HFFc6 (cell line): Measurements from ENCODE around the gene MXRA8. TPM values are rescaled to one million over a fixed set of nuclear protein-coding genes. Genes with fewer than 3 reads are reported as not detected.

Experiments used
- DNase-seq: peaks from one replicate; pipeline ENCODE4 v3.0.0-alpha.2; 2018
- H3K27ac Mint-ChIP-seq: 2 replicates; pipeline ENCODE4 v1.8.0; 2020; ENCODE audit warnings: mild to moderate bottlenecking, mixed read lengths
- H3K27me3 Mint-ChIP-seq: 2 replicates; pipeline ENCODE4 v1.8.0; 2021; ENCODE audit warnings: mild to moderate bottlenecking, moderate library complexity, mixed read lengths; ENCODE audit not compliant: insufficient read depth
- H3K36me3 Mint-ChIP-seq: 2 replicates; pipeline ENCODE4 v1.8.0; 2021; ENCODE audit warnings: low read depth, mixed read lengths
- H3K4me1 Mint-ChIP-seq: 2 replicates; pipeline ENCODE4 v1.8.0; 2020; ENCODE audit warnings: low read depth, mixed read lengths
- H3K4me3 Mint-ChIP-seq: 2 replicates; pipeline ENCODE4 v1.8.0; 2020; ENCODE audit warnings: mild to moderate bottlenecking, moderate library complexity, mixed read lengths
- H3K9me3 Mint-ChIP-seq: 2 replicates; pipeline ENCODE4 v1.8.0; 2020; ENCODE audit warnings: mild to moderate bottlenecking, mixed read lengths
- total RNA-seq, 6 experiments: library from RNA; stranded (reverse); fragmentation: NEBNext Ultra II Directional; extraction: Animal tissue kit (Norgen Biotek cat#: 25700); gene quantifications; 2 replicates in 1 of 6; 3 replicates in 5 of 6; pipeline ENCODE4 v1.2.3, GENCODE V29; 2021
- TF ChIP-seq, protein P1 (sequence below): fragments of 200-600 bp; sonication (generic); IDR thresholded peaks from 2 replicates; pipeline ENCODE4 v1.5.0; 2021; ENCODE audit warnings: antibody characterized with exemption, mild to moderate bottlenecking

Gene MXRA8
- total RNA-seq, 6 experiments from 2014 or later, result 438 to 570 (median 524) TPM

DNA sequence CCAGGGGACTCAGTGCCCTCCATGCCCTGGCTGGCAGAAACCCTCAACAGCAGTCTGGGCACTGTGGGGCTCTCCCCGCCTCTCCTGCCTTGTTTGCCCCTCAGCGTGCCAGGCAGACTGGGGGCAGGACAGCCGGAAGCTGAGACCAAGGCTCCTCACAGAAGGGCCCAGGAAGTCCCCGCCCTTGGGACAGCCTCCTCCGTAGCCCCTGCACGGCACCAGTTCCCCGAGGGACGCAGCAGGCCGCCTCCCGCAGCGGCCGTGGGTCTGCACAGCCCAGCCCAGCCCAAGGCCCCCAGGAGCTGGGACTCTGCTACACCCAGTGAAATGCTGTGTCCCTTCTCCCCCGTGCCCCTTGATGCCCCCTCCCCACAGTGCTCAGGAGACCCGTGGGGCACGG lies 30.1 kb downstream of the MXRA8 start:
- TF ChIP-seq, protein P1, sequence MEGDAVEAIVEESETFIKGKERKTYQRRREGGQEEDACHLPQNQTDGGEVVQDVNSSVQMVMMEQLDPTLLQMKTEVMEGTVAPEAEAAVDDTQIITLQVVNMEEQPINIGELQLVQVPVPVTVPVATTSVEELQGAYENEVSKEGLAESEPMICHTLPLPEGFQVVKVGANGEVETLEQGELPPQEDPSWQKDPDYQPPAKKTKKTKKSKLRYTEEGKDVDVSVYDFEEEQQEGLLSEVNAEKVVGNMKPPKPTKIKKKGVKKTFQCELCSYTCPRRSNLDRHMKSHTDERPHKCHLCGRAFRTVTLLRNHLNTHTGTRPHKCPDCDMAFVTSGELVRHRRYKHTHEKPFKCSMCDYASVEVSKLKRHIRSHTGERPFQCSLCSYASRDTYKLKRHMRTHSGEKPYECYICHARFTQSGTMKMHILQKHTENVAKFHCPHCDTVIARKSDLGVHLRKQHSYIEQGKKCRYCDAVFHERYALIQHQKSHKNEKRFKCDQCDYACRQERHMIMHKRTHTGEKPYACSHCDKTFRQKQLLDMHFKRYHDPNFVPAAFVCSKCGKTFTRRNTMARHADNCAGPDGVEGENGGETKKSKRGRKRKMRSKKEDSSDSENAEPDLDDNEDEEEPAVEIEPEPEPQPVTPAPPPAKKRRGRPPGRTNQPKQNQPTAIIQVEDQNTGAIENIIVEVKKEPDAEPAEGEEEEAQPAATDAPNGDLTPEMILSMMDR, result no peak
- no peak for DNase-seq
- Mint-ChIP-seq H3K4me1 (peaks cover 16% of the 10 kb centered on the region), H3K4me3 (no peak overlapping the region), H3K36me3 (peaks cover 8% of the 10 kb centered on the region), H3K27me3 (peaks cover 32% of the 10 kb centered on the region), H3K9me3 (peaks cover 6% of the 10 kb centered on the region), H3K27ac (no peak overlapping the region)

DNA sequence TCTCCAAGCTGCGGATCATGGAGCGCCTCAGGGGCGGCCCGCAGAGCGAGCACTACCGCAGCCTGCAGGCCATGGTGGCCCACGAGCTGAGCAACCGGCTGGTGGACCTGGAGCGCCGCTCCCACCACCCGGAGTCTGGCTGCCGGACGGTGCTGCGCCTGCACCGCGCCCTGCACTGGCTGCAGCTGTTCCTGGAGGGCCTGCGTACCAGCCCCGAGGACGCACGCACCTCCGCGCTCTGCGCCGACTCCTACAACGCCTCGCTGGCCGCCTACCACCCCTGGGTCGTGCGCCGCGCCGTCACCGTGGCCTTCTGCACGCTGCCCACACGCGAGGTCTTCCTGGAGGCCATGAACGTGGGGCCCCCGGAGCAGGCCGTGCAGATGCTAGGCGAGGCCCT lies 31.1 kb downstream of the MXRA8 start:
- DNase-seq, result no peak
- H3K36me3 Mint-ChIP-seq, result peaks cover 8% of the 10 kb centered on the region
- H3K4me1 Mint-ChIP-seq, result peaks cover 26% of the 10 kb centered on the region
- peaks cover 6% of the 10 kb centered on the region for H3K9me3 Mint-ChIP-seq
- H3K27ac Mint-ChIP-seq, result no peak overlapping the region
- peaks cover 32% of the 10 kb centered on the region for H3K27me3 Mint-ChIP-seq
- TF ChIP-seq, protein P1, result no peak
- H3K4me3 Mint-ChIP-seq, result no peak overlapping the region; the same call in 1 of the 2 replicates

DNA sequence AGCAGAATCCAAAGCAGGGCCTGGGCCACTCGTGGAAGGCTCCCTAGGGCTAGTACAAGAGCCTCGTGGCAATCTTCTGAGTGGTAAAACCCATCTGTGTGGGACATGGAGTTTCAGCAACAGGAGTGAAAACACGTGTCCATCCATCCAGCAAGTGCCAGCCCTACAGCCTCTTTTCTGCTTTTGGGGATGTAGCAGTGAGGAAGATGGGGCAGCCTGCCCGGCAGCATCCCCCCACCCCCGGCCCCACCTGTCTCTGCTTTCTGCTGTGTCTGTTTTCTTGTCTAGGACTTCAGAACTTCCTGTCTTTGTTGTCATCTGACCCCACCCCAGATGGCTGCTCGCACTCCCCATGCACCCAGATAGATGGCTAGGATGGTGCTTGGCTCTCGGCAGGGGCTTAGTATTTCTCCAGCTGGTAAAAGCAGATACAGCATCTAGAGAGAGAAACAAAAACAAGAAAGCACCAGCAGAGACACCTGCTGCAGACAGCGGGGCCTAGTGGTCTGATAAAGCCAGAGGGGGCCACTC lies 32.2 kb downstream of the MXRA8 start:
- H3K4me1 Mint-ChIP-seq, result peaks cover 31% of the 10 kb centered on the region
- no peak for DNase-seq
- no peak overlapping the region for H3K27ac Mint-ChIP-seq
- H3K9me3 Mint-ChIP-seq, result peaks cover 6% of the 10 kb centered on the region
- H3K36me3 Mint-ChIP-seq, result peaks cover 8% of the 10 kb centered on the region
- H3K4me3 Mint-ChIP-seq, result peak overlapping the region; percentile 83
- TF ChIP-seq, protein P1, result no peak
- H3K27me3 Mint-ChIP-seq, result peaks cover 24% of the 10 kb centered on the region

DNA sequence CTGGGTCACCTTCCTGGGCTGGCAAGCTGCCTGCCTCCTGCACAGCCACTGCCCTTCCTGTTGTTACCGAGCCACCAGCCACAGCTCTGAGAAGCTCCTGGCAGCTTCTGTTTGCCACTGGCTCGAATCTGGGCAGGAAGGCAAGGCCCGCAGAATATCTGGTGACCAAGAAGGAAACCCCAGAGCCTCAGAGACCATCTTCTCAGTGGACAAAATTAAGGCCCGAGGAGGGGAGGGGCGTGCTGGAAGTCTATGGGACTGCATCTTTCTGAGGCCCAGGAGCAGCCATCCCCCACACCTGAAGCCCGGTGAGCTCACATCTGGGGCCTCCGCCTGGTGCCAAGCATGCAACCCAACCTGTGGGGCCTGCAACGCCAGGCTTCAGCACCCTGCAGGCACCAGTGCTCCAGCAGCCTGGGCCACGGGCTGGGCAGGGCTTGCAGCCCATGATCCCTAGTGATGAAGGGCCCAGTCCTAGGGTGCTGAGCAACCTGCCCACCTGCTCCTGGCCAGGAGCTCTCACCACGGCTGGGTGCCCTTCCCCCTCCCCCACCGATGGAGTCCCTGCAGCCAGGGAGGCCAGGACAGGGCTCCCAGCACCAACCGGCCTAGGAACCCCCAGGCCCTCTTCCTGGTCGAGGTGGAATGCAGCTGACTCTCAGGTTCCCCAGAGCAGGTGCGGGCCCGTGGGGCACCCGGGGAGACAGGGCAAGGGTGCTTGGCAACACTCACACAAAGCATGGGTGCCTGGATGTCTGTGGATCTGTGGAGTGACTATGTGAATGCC lies 32.9 kb downstream of the MXRA8 start:
- TF ChIP-seq, protein P1, result no peak
- peak overlapping the region; percentile 68 for H3K27ac Mint-ChIP-seq
- DNase-seq, result no peak

DNA sequence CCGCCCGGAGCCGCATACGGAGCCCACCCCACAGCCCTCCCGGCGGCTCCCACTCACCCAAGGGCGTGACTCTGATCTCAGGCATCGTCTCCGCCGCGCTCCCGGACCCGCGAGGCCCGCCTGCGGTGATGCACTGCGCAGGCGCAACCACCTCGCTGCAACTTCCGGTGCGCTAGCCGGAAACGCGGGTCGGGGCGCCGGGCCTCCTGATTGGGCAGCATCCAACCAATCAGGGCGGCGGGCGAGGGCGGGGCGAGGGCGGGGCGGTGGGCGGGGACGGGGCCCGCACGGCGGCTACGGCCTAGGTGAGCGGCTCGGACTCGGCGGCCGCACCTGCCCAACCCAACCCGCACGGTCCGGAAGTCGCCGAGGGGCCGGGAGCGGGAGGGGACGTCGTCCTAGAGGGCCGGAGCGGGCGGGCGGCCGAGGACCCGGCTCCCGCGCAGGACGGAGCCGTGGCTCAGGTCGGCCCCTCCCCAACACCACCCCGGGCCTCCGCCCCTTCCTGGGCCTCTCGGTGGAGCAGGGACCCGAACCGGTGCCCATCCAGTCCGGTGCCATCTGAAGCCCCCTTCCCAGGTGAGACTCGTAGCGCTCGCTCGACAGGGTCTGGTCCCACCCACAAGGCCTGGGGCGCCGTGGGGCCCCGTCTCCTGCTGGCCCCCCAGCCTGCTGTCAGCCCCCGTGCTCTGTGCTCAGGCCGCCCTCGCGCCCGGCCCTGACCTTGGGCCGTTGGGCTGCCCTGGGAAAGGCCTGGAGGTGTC lies 33.6 kb downstream of the MXRA8 start, which contains the start of the genes CPTP and INTS11:
TSS of gene CPTP (plus strand) at position 279 of the 764 bp plus-strand sequence. CDS start 2,109 bp downstream, outside the sequence.
TSS of gene INTS11 (minus strand) at position 137 of the 764 bp plus-strand sequence. CDS start at position 85, 52 bp downstream.
- TF ChIP-seq, protein P1, result no peak
- peak within 1 kb of the TSS; percentile 90 for H3K4me3 Mint-ChIP-seq
- peaks cover 2% of the 10 kb centered on the region for H3K9me3 Mint-ChIP-seq
- H3K36me3 Mint-ChIP-seq, result peaks cover 5% of the 10 kb centered on the region; the same call in 1 of the 2 replicates
- peak; percentile 89 for DNase-seq
- H3K27ac Mint-ChIP-seq, result peak within 1 kb of the TSS; percentile 83
- peaks cover 19% of the 10 kb centered on the region for H3K27me3 Mint-ChIP-seq
- H3K4me1 Mint-ChIP-seq, result peaks cover 31% of the 10 kb centered on the region

More for the DNA sequence above, 32.9 kb downstream of the MXRA8 start:
- Mint-ChIP-seq H3K4me1 (peaks cover 31% of the 10 kb centered on the region), H3K9me3 (peaks cover 6% of the 10 kb centered on the region), H3K4me3 (peak overlapping the region; percentile 83), H3K36me3 (peaks cover 8% of the 10 kb centered on the region), H3K27me3 (peaks cover 19% of the 10 kb centered on the region)
